Measurements from ENCODE around the gene WDR76.
"Not testable (repeated sequence)": the region's sequence is repeated elsewhere in the genome, so short reads cannot be mapped to it uniquely, and the experiment has no call there.

GRCh38 chr15:43815064-43815463, 11.7 kb upstream of the WDR76 start:
- not testable (repeated sequence) for TF ChIP-seq POLR2A (IDR thresholded peaks at IDR 0.05); CTCF (IDR thresholded peaks at IDR 0.05 in 8 of 11, conservative IDR thresholded peaks at IDR 0.05 in 3 of 11); POLR2AphosphoS5 (IDR thresholded peaks at IDR 0.05)

All from spleen (tissue), 7 donors.